HG03159 (cell line): Measurements from ENCODE around the gene RGS5.
A peak's percentile ranks its signal among the peaks of the same experiment; 100 is the strongest.

ENCODE experiments used
- ATAC-seq: cut with Tn5 transposase; IDR thresholded peaks from one replicate; pipeline ENCODE4 v1.9.1; 2021; ENCODE audit warnings: mild to moderate bottlenecking, moderate library complexity; ENCODE audit not compliant: unreplicated experiment

RGS5 gene

GRCh38 chr1:163186862-163187261 lies 15.9 kb downstream of the RGS5 start:
- no peak for ATAC-seq

GRCh38 chr1:163182330-163182949 lies 20.3 kb downstream of the RGS5 start:
- no peak for ATAC-seq

GRCh38 chr1:163178628-163179027 lies 24.1 kb downstream of the RGS5 start:
- ATAC-seq = no peak

- ATAC-seq = no peak
These were observed 25.9 kb downstream of the RGS5 start for GRCh38 chr1:163176797-163177196.

GRCh38 chr1:163174524-163175437 lies 27.9 kb downstream of the RGS5 start:
- ATAC-seq = peak; percentile 79

GRCh38 chr1:163173121-163173520 lies 29.6 kb downstream of the RGS5 start:
- no peak for ATAC-seq

GRCh38 chr1:163172596-163172995 lies 30.1 kb downstream of the RGS5 start:
- no peak for ATAC-seq

GRCh38 chr1:163171826-163172225 lies 30.9 kb downstream of the RGS5 start:
- ATAC-seq = no peak

- ATAC-seq = no peak
These were observed 31.6 kb downstream of the RGS5 start for GRCh38 chr1:163170975-163171676.

GRCh38 chr1:163170331-163170730 lies 32.4 kb downstream of the RGS5 start:
- no peak for ATAC-seq

GRCh38 chr1:163169553-163169952 lies 33.2 kb downstream of the RGS5 start:
- no peak for ATAC-seq

- ATAC-seq = no peak
These were observed 34.7 kb downstream of the RGS5 start for GRCh38 chr1:163168053-163168452.

GRCh38 chr1:163166886-163167555 lies 35.7 kb downstream of the RGS5 start:
- no peak for ATAC-seq

GRCh38 chr1:163165119-163165518 lies 37.6 kb downstream of the RGS5 start:
- no peak for ATAC-seq

GRCh38 chr1:163163881-163164582 lies 38.7 kb downstream of the RGS5 start:
- ATAC-seq = no peak

- ATAC-seq = no peak
These were observed 39.6 kb downstream of the RGS5 start for GRCh38 chr1:163163163-163163562.

- no peak for ATAC-seq
These were observed 40.3 kb downstream of the RGS5 start for GRCh38 chr1:163162381-163162914.

GRCh38 chr1:163161841-163162240 lies 40.9 kb downstream of the RGS5 start:
- ATAC-seq = no peak

GRCh38 chr1:163161337-163161736 lies 41.4 kb downstream of the RGS5 start:
- no peak for ATAC-seq

- no peak for ATAC-seq
These were observed 47.1 kb downstream of the RGS5 start for GRCh38 chr1:163155606-163156005.
